H4 (cell line): ENCODE results near the gene MCAT. TPM values are rescaled to one million over a fixed set of nuclear protein-coding genes. Genes with fewer than 3 reads are reported as not detected.
A peak's percentile ranks its signal among the peaks of the same experiment; 100 is the strongest.
"Not testable (repeated sequence)": the region's sequence is repeated elsewhere in the genome, so short reads cannot be mapped to it uniquely, and the experiment has no call there.

Experiments used
- DNase-seq: peaks from one replicate; pipeline ENCODE4 v3.0.0-alpha.2; 2015; ENCODE audit warnings: low spot score
- total RNA-seq: library from RNA; depleted of rRNA; stranded (reverse); fragments of >200 nt; shearing (Covaris generic); gene quantifications from 2 replicates; pipeline ENCODE4 v1.2.3, GENCODE V29; 2014

The MCAT gene
- total RNA-seq, 1 experiment from 2014 or later, result 16.5 TPM

GRCh38 chr22:43153899-43154298 is 10.7 kb upstream of the MCAT start:
- no peak for DNase-seq

- peak; percentile 71 for DNase-seq
Measured at GRCh38 chr22:43152357-43153071, 9.3 kb upstream of the MCAT start.

- no peak for DNase-seq
Measured at GRCh38 chr22:43152003-43152356, 8.8 kb upstream of the MCAT start.

GRCh38 chr22:43151251-43152002 is 8.2 kb upstream of the MCAT start, which contains the start of gene TSPO:
TSPO (plus strand) TSS chr22:43151559; CDS start chr22:43159239, 7,680 bp downstream.
- DNase-seq, result no peak

- DNase-seq, result no peak
Measured at GRCh38 chr22:43150731-43151206, 7.6 kb upstream of the MCAT start.

- DNase-seq, result no peak
Measured at GRCh38 chr22:43148581-43148980, 5.4 kb upstream of the MCAT start.

GRCh38 chr22:43147821-43148220 is 4.6 kb upstream of the MCAT start:
- DNase-seq, result no peak

GRCh38 chr22:43146332-43146731 is 3.1 kb upstream of the MCAT start:
- DNase-seq, result not testable (repeated sequence)

- not testable (repeated sequence) for DNase-seq
Measured at GRCh38 chr22:43145371-43145770, 2.2 kb upstream of the MCAT start.

- DNase-seq, result no peak
Measured at GRCh38 chr22:43144949-43145348, 1.8 kb upstream of the MCAT start.

- no peak for DNase-seq
Measured at GRCh38 chr22:43136801-43137200, 6.4 kb downstream of the MCAT start.

- no peak for DNase-seq
Measured at GRCh38 chr22:43136255-43136654, 6.9 kb downstream of the MCAT start.

GRCh38 chr22:43135565-43135964 is 7.6 kb downstream of the MCAT start:
- no peak for DNase-seq

- no peak for DNase-seq
Measured at GRCh38 chr22:43134553-43134952, 8.6 kb downstream of the MCAT start.

GRCh38 chr22:43133401-43133800 is 9.8 kb downstream of the MCAT start:
- DNase-seq, result no peak

- no peak for DNase-seq
Measured at GRCh38 chr22:43131773-43132501, 11.3 kb downstream of the MCAT start.

GRCh38 chr22:43129426-43130425 is 13.5 kb downstream of the MCAT start:
- DNase-seq, result no peak

GRCh38 chr22:43128928-43129424 is 14.2 kb downstream of the MCAT start:
- no peak for DNase-seq

GRCh38 chr22:43128116-43128515 is 15.1 kb downstream of the MCAT start:
- no peak for DNase-seq

- no peak for DNase-seq
Measured at GRCh38 chr22:43127166-43127908, 15.9 kb downstream of the MCAT start.
